Measurements from ENCODE around the gene CMSS1. TPM values are rescaled to one million over a fixed set of nuclear protein-coding genes. Genes with fewer than 3 reads are reported as not detected.

The CMSS1 gene
- total and polyA plus RNA-seq, 9 donors = 14.5 to 54.0 (median 24.9) TPM

- no peak overlapping the region for H3K4me3 ChIP-seq
- H3K27me3 ChIP-seq = no peaks in the 10 kb centered on the region
- H3K9me3 ChIP-seq = no peaks in the 10 kb centered on the region
- WGBS, 3 donors = 93 to 96% (median 95%) methylated on average over 4 of the region's 4 CpGs
- no peaks in the 10 kb centered on the region for H3K36me3 ChIP-seq
- DNase-seq = no peak
- intact Hi-C loops (cut with DNase I) = loop anchor here in 1 of 4 donors (10.0 kb wide), 1 partner anchor 55 kb away; no protein-coding TSS in a partner anchor
- TF ChIP-seq EP300 (IDR thresholded peaks at IDR 0.05) (no peak), CTCF (IDR thresholded peaks at IDR 0.05) (no peak), POLR2A (IDR thresholded peaks at IDR 0.05) (no peak)
- H3K27ac ChIP-seq = no peak overlapping the region
- H3K4me1 ChIP-seq (ENCODE audit: insufficient read depth) = no peaks in the 10 kb centered on the region
These were observed 362.2 kb downstream of the CMSS1 start for GRCh38 chr3:100179692-100180349.

- intact Hi-C loops (cut with DNase I) = loop anchor here in 1 of 4 donors (10.0 kb wide), 1 partner anchor 51 kb away; no protein-coding TSS in a partner anchor
- WGBS, 3 donors = 96 to 100% (median 98%) methylated on average over 1 of the region's 1 CpG
- H3K4me1 ChIP-seq (ENCODE audit: insufficient read depth) = peaks cover 10% of the 10 kb centered on the region
These were observed 366.0 kb downstream of the CMSS1 start for GRCh38 chr3:100183608-100184125.

GRCh38 chr3:100184948-100185570 is 367.4 kb downstream of the CMSS1 start:
- Histone ChIP-seq H3K27ac (no peak overlapping the region), H3K4me1 (ENCODE audit: insufficient read depth) (peaks cover 10% of the 10 kb centered on the region)
- intact Hi-C loops (cut with DNase I) = loop anchor here in 1 of 4 donors (10.0 kb wide), 1 partner anchor 50 kb away; no protein-coding TSS in a partner anchor

More at GRCh38 chr3:100183608-100184125, 366.0 kb downstream of the CMSS1 start:
- no peaks in the 10 kb centered on the region for H3K9me3 ChIP-seq
- H3K36me3 ChIP-seq = no peaks in the 10 kb centered on the region
- no peak for DNase-seq
- H3K27ac ChIP-seq = no peak overlapping the region
- TF ChIP-seq POLR2A (IDR thresholded peaks at IDR 0.05) (no peak), CTCF (IDR thresholded peaks at IDR 0.05) (no peak), EP300 (IDR thresholded peaks at IDR 0.05) (no peak)
- H3K27me3 ChIP-seq = no peaks in the 10 kb centered on the region
- no peak overlapping the region for H3K4me3 ChIP-seq

More at GRCh38 chr3:100184948-100185570, 367.4 kb downstream of the CMSS1 start:
- no peak overlapping the region for H3K4me3 ChIP-seq
- no peaks in the 10 kb centered on the region for H3K36me3 ChIP-seq
- TF ChIP-seq CTCF (IDR thresholded peaks at IDR 0.05) = no peak
- no peak for TF ChIP-seq POLR2A (IDR thresholded peaks at IDR 0.05)
- no peak for TF ChIP-seq EP300 (IDR thresholded peaks at IDR 0.05)
- DNase-seq = no peak
- H3K9me3 ChIP-seq = no peaks in the 10 kb centered on the region
- no peaks in the 10 kb centered on the region for H3K27me3 ChIP-seq
- WGBS, 3 donors = 9 to 17% (median 13%) methylated on average over 2 of the region's 2 CpGs
